Endothelial cell of umbilical vein (primary cell): ENCODE results near the gene SUPT7L. TPM values are rescaled to one million over a fixed set of nuclear protein-coding genes. Genes with fewer than 3 reads are reported as not detected.

ENCODE experiments used
- BruUV-seq: library from RNA; stranded (reverse); fragments of 400-500 nt; replicated peaks from 2 replicates; lab custom pipeline; 2021; lab: Mats Ljungman, UMichigan
- CTCF ChIA-PET: fragments of 300-600, 350-600 bp; sonication (Branson Sonifier 250); formaldehyde crosslinking; loops from one replicate; lab custom pipeline; 2021; ENCODE audit warnings: antibody characterized with exemption, inconsistent platforms; lab: Charles Lee
- POLR2A ChIA-PET: fragments of 300-600, 350-600 bp; sonication (Branson Sonifier 250); formaldehyde crosslinking; loops from one replicate; lab custom pipeline; 2021; ENCODE audit warnings: antibody characterized with exemption, inconsistent platforms; lab: Charles Lee
- DNase-seq: peaks from one replicate; pipeline ENCODE4 v3.0.0-alpha.2; 2011; ENCODE audit warnings: low read depth, low spot score
- FAIRE-seq: peaks from 2 replicates; lab custom pipeline; 2011; peaks lifted over from hg19 to GRCh38; lab: Jason Lieb, UNC
- H2AFZ ChIP-seq: 2 replicates; pipeline ENCODE4 v1.6.0; 2012; ENCODE audit warnings: low read depth, low read length, control low read depth, inconsistent platforms
- H3K27ac ChIP-seq: 2 replicates; pipeline ENCODE4 v1.5.1; 2011; ENCODE audit warnings: low read depth, mild to moderate bottlenecking, control low read depth, low read length, moderate library complexity; ENCODE audit not compliant: insufficient read depth
- H3K27me3 ChIP-seq, 2 experiments: 2 replicates each; pipeline versions ENCODE4 v1.6.0 to v1.6.1; 2011; ENCODE audit warnings: low read length in 2 of 2, mixed read lengths in 1 of 2; ENCODE audit not compliant: control insufficient read depth in 2 of 2, insufficient read depth in 2 of 2
- H3K36me3 ChIP-seq, 2 experiments: 2 replicates in 1 of 2; 3 replicates in 1 of 2; pipeline ENCODE4 v1.5.1; 2011; ENCODE audit warnings: low read length in 2 of 2, mild to moderate bottlenecking in 1 of 2, moderate library complexity in 1 of 2; ENCODE audit not compliant: control insufficient read depth in 2 of 2, insufficient read depth in 2 of 2; ENCODE audit errors: extremely low read depth in 1 of 2
- H3K4me1 ChIP-seq: 3 replicates; pipeline ENCODE4 v1.5.1; 2011; ENCODE audit warnings: mild to moderate bottlenecking, low read length; ENCODE audit not compliant: control insufficient read depth, insufficient read depth; ENCODE audit errors: extremely low read depth
- H3K4me2 ChIP-seq: 2 replicates; pipeline ENCODE4 v1.6.1; 2011; ENCODE audit warnings: low read length, control low read depth, mixed read lengths; ENCODE audit not compliant: insufficient read depth
- H3K4me3 ChIP-seq, 3 experiments: fragments of 200-600 bp in 1 of 3; sonication (generic), shearing (Covaris generic) in 1 of 3; replicated peaks in 1 of 3; 2 replicates each; pipeline ENCODE4 v1.5.1; 2011 to 2016; ENCODE audit warnings: control low read depth in 3 of 3, low read length in 3 of 3, mild to moderate bottlenecking in 2 of 3, inconsistent platforms in 1 of 3, low read depth in 1 of 3, moderate library complexity in 1 of 3; ENCODE audit not compliant: insufficient read depth in 1 of 3
- H3K79me2 ChIP-seq: 2 replicates; pipeline ENCODE4 v1.6.0; 2012; ENCODE audit warnings: low read length, inconsistent platforms; ENCODE audit not compliant: control insufficient read depth, insufficient read depth
- H3K9ac ChIP-seq: replicated peaks from 2 replicates; pipeline ENCODE3; 2011; ENCODE audit warnings: low read length, control low read depth; ENCODE audit not compliant: insufficient read depth; ENCODE audit errors: extremely low read depth
- H3K9me1 ChIP-seq: replicated peaks from 3 replicates; pipeline ENCODE4 v1.6.0; 2011; ENCODE audit warnings: mild to moderate bottlenecking, low read length; ENCODE audit not compliant: control insufficient read depth, insufficient read depth; ENCODE audit errors: extremely low read depth
- H3K9me3 ChIP-seq: replicated peaks from 2 replicates; pipeline ENCODE4 v1.5.1; 2012; ENCODE audit warnings: low read length, inconsistent platforms; ENCODE audit not compliant: control insufficient read depth, insufficient read depth
- H4K20me1 ChIP-seq: replicated peaks from 2 replicates; pipeline ENCODE3; 2011; ENCODE audit warnings: mild to moderate bottlenecking, low read length; ENCODE audit not compliant: control insufficient read depth, insufficient read depth; ENCODE audit errors: extremely low read depth
- CTCF ChIP-seq, 2 donors: IDR thresholded peaks; 1 replicate in 1 of 2; 2 replicates in 1 of 2; pipeline ENCODE4 v1.5.1; 2011; ENCODE audit warnings: low read length in 2 of 2, mild to moderate bottlenecking in 2 of 2, moderate library complexity in 2 of 2, control low read depth in 1 of 2, inconsistent platforms in 1 of 2, low read depth in 1 of 2; ENCODE audit not compliant: insufficient read depth in 1 of 2; ENCODE audit errors: extremely low read depth in 1 of 2
- EZH2 ChIP-seq: IDR thresholded peaks from 2 replicates; pipeline ENCODE4 v1.6.1; 2012; ENCODE audit warnings: borderline replicate concordance, low read depth, mild to moderate bottlenecking, moderate library complexity, low read length, inconsistent platforms; ENCODE audit not compliant: severe bottlenecking
- FOS ChIP-seq: IDR thresholded peaks from 2 replicates; pipeline ENCODE4 v1.6.1; 2011; ENCODE audit warnings: mild to moderate bottlenecking, low read length, moderate library complexity, borderline replicate concordance; ENCODE audit not compliant: insufficient read depth
- GATA2 ChIP-seq: IDR thresholded peaks from 2 replicates; pipeline ENCODE4 v1.7.0; 2011; ENCODE audit warnings: low read depth, mild to moderate bottlenecking, moderate library complexity, mixed read lengths, low read length; ENCODE audit not compliant: insufficient read length, insufficient read depth
- JUN ChIP-seq: IDR thresholded peaks from 2 replicates; pipeline ENCODE4 v1.6.1; 2011; ENCODE audit warnings: borderline replicate concordance, low read depth; ENCODE audit not compliant: insufficient read length, insufficient read depth
- MAX ChIP-seq: IDR thresholded peaks from 2 replicates; pipeline ENCODE4 v1.6.1; 2011; ENCODE audit not compliant: insufficient read depth, insufficient read length
- MYC ChIP-seq: IDR thresholded peaks from one replicate; pipeline ENCODE4 v1.6.1; 2011; ENCODE audit warnings: mild to moderate bottlenecking, low read depth, low read length
- POLR2A ChIP-seq: IDR thresholded peaks from 2 replicates; pipeline ENCODE4 v1.6.1; 2012; ENCODE audit warnings: low read depth, mild to moderate bottlenecking, control low read depth, low read length
- POLR2AphosphoS5 ChIP-seq: IDR thresholded peaks from 2 replicates; pipeline ENCODE4 v1.6.1; 2012; ENCODE audit warnings: low read depth, mild to moderate bottlenecking, control low read depth, low read length, moderate library complexity; ENCODE audit not compliant: insufficient read depth
- dilution Hi-C: fragments of 300-500 bp; cut with MboI; formaldehyde crosslinking; loops from one replicate; pipeline ENCODE4 v1.15.0; 2019; ENCODE audit warnings: low sequenced_read_pairs; ENCODE audit not compliant: extremely low pct_ligation_motif_present
- intact Hi-C: fragments of 100-400 bp; cut with micrococcal nuclease; formaldehyde crosslinking; loops from one replicate; pipeline ENCODE4 v1.10.0; 2022
- polyA plus RNA-seq, 4 experiments: library from polyadenylated mRNA; depleted of rRNA in 3 of 4; stranded (reverse) in 3 of 4; unstranded in 1 of 4; fragments of >200 nt; gene quantifications; 2 replicates each; pipeline versions ENCODE4 v1.2.1 to v1.2.3, GENCODE V29; 2011 to 2012; ENCODE audit warnings: missing spikeins in 1 of 4
- total RNA-seq: library from RNA; stranded (reverse); gene quantifications from 2 replicates; pipeline ENCODE4 v1.2.3, GENCODE V29; 2021

Gene SUPT7L
- total and polyA plus RNA-seq, 2 donors (not counting 3 experiments of a cell fraction or from before 2014, with no cell fraction given): 30.3 to 44.5 TPM

GRCh38 chr2:27622921-27623384, 40.5 kb downstream of the SUPT7L start:
- Histone ChIP-seq H3K27me3 (no peaks in the 10 kb centered on the region), H4K20me1 (no peaks in the 10 kb centered on the region), H3K9me3 (no peaks in the 10 kb centered on the region), H2AFZ (no peak overlapping the region), H3K79me2 (no peaks in the 10 kb centered on the region), H3K9me1 (no peaks in the 10 kb centered on the region), H3K4me3 (no peak overlapping the region), H3K36me3 (peaks cover 4 to 14% of the 10 kb centered on the region in 2 experiments), H3K4me1 (peaks cover 25% of the 10 kb centered on the region), H3K4me2 (no peak overlapping the region), H3K27ac (no peak overlapping the region), H3K9ac (no peak overlapping the region)
- FAIRE-seq (no peak), DNase-seq (peak; percentile 5)
- dilution Hi-C loops (no loop called here), intact Hi-C loops (no loop called here)
- CTCF ChIA-PET: interaction anchor here (0.9 kb wide), 1 partner anchor 18 kb away, joined by 3 read pairs; no protein-coding TSS in a partner anchor
- TF ChIP-seq MAX (no peak), FOS (peak; percentile 26), CTCF (IDR thresholded peaks at IDR 0.05; ENCODE audit: extremely low read depth in 1 of 2, insufficient read depth in 1 of 2, low read depth in 1 of 2, low read length in 2 of 2) (no peak)
- POLR2A ChIA-PET: no interaction called here
- BruUV-seq: no TSS peak

GRCh38 chr2:27621524-27621923, 41.9 kb downstream of the SUPT7L start:
- no peak for DNase-seq
- no peaks in the 10 kb centered on the region for H4K20me1 ChIP-seq
- H3K79me2 ChIP-seq: no peaks in the 10 kb centered on the region
- no peak for TF ChIP-seq JUN
- no peak for TF ChIP-seq FOS
- TF ChIP-seq CTCF (IDR thresholded peaks at IDR 0.05; ENCODE audit: extremely low read depth in 1 of 2, insufficient read depth in 1 of 2, low read depth in 1 of 2, low read length in 2 of 2): no peak
- TF ChIP-seq MYC: no peak
- TF ChIP-seq GATA2: no peak
- TF ChIP-seq EZH2: no peak
- no peak for TF ChIP-seq MAX
- no peak for TF ChIP-seq POLR2AphosphoS5
- TF ChIP-seq POLR2A: no peak
- ChIA-PET POLR2A (no interaction called here), CTCF (interaction anchor here (0.7 to 1.5 kb wide), 7 partner anchors 11 to 149 kb away, joined by 3 to 5 read pairs (median 3); partner anchors contain the start of genes FNDC4 and IFT172)
- H3K4me3 ChIP-seq: no peak overlapping the region
- no peak overlapping the region for H3K9ac ChIP-seq
- H3K27me3 ChIP-seq: no peaks in the 10 kb centered on the region
- H3K36me3 ChIP-seq: peaks cover 4 to 17% of the 10 kb centered on the region in 2 experiments
- H3K9me1 ChIP-seq: no peaks in the 10 kb centered on the region
- no peak overlapping the region for H3K27ac ChIP-seq
- no peak overlapping the region for H2AFZ ChIP-seq
- H3K4me2 ChIP-seq: no peak overlapping the region
- no peaks in the 10 kb centered on the region for H3K9me3 ChIP-seq
- no TSS peak for BruUV-seq
- no peak for FAIRE-seq
- peaks cover 11% of the 10 kb centered on the region for H3K4me1 ChIP-seq
- intact Hi-C loops: no loop called here
- dilution Hi-C loops: no loop called here
